MM.1S (cell line): ENCODE results near the gene MICAL2.

ENCODE experiments used
- DNase-seq: peaks from one replicate; pipeline ENCODE4 v3.0.0-alpha.2; 2015
- H2AFZ ChIP-seq: fragments of 300-600 bp; sonication (generic); 2 replicates; pipeline ENCODE4 v1.6.0; 2016; ENCODE audit warnings: antibody characterized with exemption, low read length
- H3F3A ChIP-seq: fragments of 300-600 bp; sonication (generic); 2 replicates; pipeline ENCODE4 v1.6.1; 2016; ENCODE audit warnings: mild to moderate bottlenecking, antibody characterized with exemption, low read length, moderate library complexity, mixed read lengths; ENCODE audit not compliant: insufficient read depth
- H3K27ac ChIP-seq: fragments of 300-600 bp; sonication (generic); 2 replicates; pipeline ENCODE4 v1.5.1; 2016; ENCODE audit warnings: mild to moderate bottlenecking, low read length
- H3K27me3 ChIP-seq: fragments of 300-600 bp; sonication (generic); replicated peaks from 2 replicates; pipeline ENCODE4 v1.6.0; 2016; ENCODE audit warnings: low read length; ENCODE audit not compliant: insufficient read depth
- H3K36me3 ChIP-seq: fragments of 300-600 bp; sonication (generic); replicated peaks from 2 replicates; pipeline ENCODE4 v1.6.1; 2016; ENCODE audit warnings: mild to moderate bottlenecking, low read length, mixed read lengths; ENCODE audit not compliant: insufficient read depth
- H3K4me1 ChIP-seq: fragments of 300-600 bp; sonication (generic); 2 replicates; pipeline ENCODE4 v1.6.1; 2016; ENCODE audit warnings: low read length, mixed read lengths
- H3K4me2 ChIP-seq: fragments of 300-600 bp; sonication (generic); 2 replicates; pipeline ENCODE4 v1.6.0; 2016; ENCODE audit warnings: low read depth, low read length
- H3K4me3 ChIP-seq: fragments of 300-600 bp; sonication (generic); 2 replicates; pipeline ENCODE4 v1.5.1; 2016; ENCODE audit warnings: low read length, mixed read lengths
- H3K79me2 ChIP-seq: fragments of 300-600 bp; sonication (generic); 2 replicates; pipeline ENCODE4 v1.6.1; 2016; ENCODE audit warnings: mixed run types, low read length, mixed read lengths
- H3K9ac ChIP-seq: fragments of 300-600 bp; sonication (generic); 2 replicates; pipeline ENCODE4 v1.6.1; 2016; ENCODE audit warnings: low read length, mixed read lengths
- H3K9me2 ChIP-seq: fragments of 300-600 bp; sonication (generic); replicated peaks from 2 replicates; pipeline ENCODE4 v1.6.1; 2016; ENCODE audit warnings: mild to moderate bottlenecking, low read length, mixed read lengths; ENCODE audit not compliant: insufficient read depth
- H3K9me3 ChIP-seq: fragments of 300-600 bp; sonication (generic); replicated peaks from 2 replicates; pipeline ENCODE4 v1.6.1; 2016; ENCODE audit warnings: mild to moderate bottlenecking, low read length, mixed read lengths; ENCODE audit not compliant: insufficient read depth
- H4K20me1 ChIP-seq: fragments of 300-600 bp; sonication (generic); 2 replicates; pipeline ENCODE4 v1.6.1; 2016; ENCODE audit warnings: mild to moderate bottlenecking, low read length, moderate library complexity, mixed read lengths; ENCODE audit not compliant: insufficient read depth
- CTCF ChIP-seq: fragments of 300-600 bp; sonication (generic); IDR thresholded peaks from 2 replicates; pipeline ENCODE4 v1.5.1; 2016; ENCODE audit warnings: antibody characterized with exemption, low read length, mixed read lengths
- EZH2 ChIP-seq: fragments of 300-600 bp; sonication (generic); optimal IDR thresholded peaks from 2 replicates; pipeline ENCODE3; 2017; ENCODE audit warnings: low read depth, mild to moderate bottlenecking, antibody characterized with exemption, low read length, mixed read lengths
- EZH2phosphoT487 ChIP-seq: fragments of 300-600 bp; sonication (generic); IDR thresholded peaks from 2 replicates; pipeline ENCODE4 v1.6.1; 2018; ENCODE audit warnings: antibody characterized with exemption, low read length

The MICAL2 gene

DNA sequence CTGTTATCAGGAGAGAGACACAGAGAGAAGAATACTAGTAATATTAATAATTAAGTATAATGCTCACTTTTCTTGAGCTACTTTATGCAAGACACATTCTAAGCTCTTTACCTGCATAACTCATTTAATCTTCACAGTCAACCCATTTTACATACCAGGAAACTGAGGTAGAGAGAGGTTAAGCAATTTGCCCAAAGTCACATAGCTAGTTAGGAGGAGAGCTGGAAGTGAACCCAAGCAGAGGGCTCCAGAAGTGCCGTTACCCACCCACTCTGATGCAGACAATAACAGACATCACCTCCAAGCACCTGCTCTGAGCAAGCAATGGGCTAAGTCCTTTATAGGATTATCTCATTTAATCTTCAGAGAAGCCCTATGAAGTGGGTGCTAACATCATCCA, 24.8 kb downstream of the MICAL2 start:
- no peaks in the 10 kb centered on the region for H3K36me3 ChIP-seq
- peaks cover 11% of the 10 kb centered on the region for H3F3A ChIP-seq
- H3K4me2 ChIP-seq, result no peak overlapping the region
- H3K79me2 ChIP-seq, result no peaks in the 10 kb centered on the region
- H3K9ac ChIP-seq, result no peak overlapping the region
- no peaks in the 10 kb centered on the region for H3K9me2 ChIP-seq
- TF ChIP-seq EZH2phosphoT487 (no peak), EZH2 (no peak), CTCF (no peak)
- H3K9me3 ChIP-seq, result no peaks in the 10 kb centered on the region
- no peaks in the 10 kb centered on the region for H4K20me1 ChIP-seq
- H3K27me3 ChIP-seq, result no peaks in the 10 kb centered on the region
- H2AFZ ChIP-seq, result no peak overlapping the region
- H3K4me3 ChIP-seq, result no peak overlapping the region
- peaks cover 21% of the 10 kb centered on the region for H3K4me1 ChIP-seq
- no peak overlapping the region for H3K27ac ChIP-seq
- DNase-seq, result no peak

DNA sequence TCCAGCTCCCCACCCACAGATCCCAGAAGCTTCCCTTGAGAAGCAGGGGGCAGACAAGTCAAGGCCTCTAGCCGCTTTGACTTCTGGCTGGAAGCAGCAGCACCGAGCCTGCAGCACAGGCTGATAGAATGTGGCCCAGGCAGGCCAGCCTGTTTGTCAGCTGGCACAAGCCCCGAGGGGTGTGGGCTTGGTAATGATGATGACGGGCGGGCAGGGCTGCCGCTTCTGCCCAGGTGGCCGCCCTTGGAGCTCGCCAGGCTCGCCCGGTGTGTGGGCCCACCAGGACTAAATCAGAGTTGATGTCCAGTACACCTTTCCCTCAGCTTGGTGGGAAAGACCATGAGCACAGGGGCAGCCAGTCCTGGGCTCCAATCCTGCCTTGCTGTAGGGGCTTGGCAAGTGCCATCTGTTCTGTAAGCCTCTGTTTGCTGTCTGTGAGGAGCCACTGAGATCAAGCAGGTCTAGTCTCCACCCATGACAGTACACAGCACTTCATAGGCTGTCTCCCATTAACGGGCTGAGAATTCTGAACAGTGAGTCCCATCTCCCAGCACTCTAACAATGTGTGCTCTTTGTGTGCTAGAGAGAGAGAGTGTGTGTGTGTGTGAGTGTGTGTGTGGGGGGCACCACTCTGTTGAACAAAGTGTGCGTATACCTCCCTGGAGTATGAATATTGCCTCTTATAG, 26.8 kb downstream of the MICAL2 start:
- Histone ChIP-seq H3F3A (peaks cover 11% of the 10 kb centered on the region), H3K79me2 (no peaks in the 10 kb centered on the region), H4K20me1 (no peaks in the 10 kb centered on the region), H3K4me2 (no peak overlapping the region), H3K36me3 (no peaks in the 10 kb centered on the region), H3K27ac (no peak overlapping the region), H3K4me3 (no peak overlapping the region), H2AFZ (no peak overlapping the region), H3K9me2 (no peaks in the 10 kb centered on the region), H3K27me3 (no peaks in the 10 kb centered on the region), H3K9ac (no peak overlapping the region), H3K9me3 (no peaks in the 10 kb centered on the region), H3K4me1 (peaks cover 32% of the 10 kb centered on the region)
- TF ChIP-seq EZH2 (no peak), CTCF (no peak), EZH2phosphoT487 (no peak)
- no peak for DNase-seq

GRCh38 chr11:12137938-12138731, 27.7 kb downstream of the MICAL2 start:
- Histone ChIP-seq H3K36me3 (no peaks in the 10 kb centered on the region), H3K4me2 (no peak overlapping the region), H4K20me1 (no peaks in the 10 kb centered on the region), H3K79me2 (no peaks in the 10 kb centered on the region), H3K4me1 (peaks cover 24% of the 10 kb centered on the region), H3K27me3 (no peaks in the 10 kb centered on the region), H3K27ac (no peak overlapping the region), H3F3A (peaks cover 11% of the 10 kb centered on the region), H2AFZ (no peak overlapping the region), H3K4me3 (no peak overlapping the region), H3K9me2 (no peaks in the 10 kb centered on the region), H3K9ac (no peak overlapping the region), H3K9me3 (no peaks in the 10 kb centered on the region)
- DNase-seq, result no peak
- TF ChIP-seq CTCF (no peak), EZH2phosphoT487 (no peak), EZH2 (no peak)
